WTC11 (cell line): ENCODE results near the gene DAZAP2.

Experiments used
- ATF6 ChIP-seq: sonication (generic); formaldehyde crosslinking; IDR thresholded peaks from 2 replicates; pipeline ENCODE4 v1.8.1; 2023; ENCODE audit warnings: mild to moderate bottlenecking, missing genetic modification reagents
- CTCF ChIP-seq: fragments of 200-600 bp; IDR thresholded peaks from 2 replicates; pipeline ENCODE4 v1.8.0; 2022; ENCODE audit warnings: antibody characterized with exemption
- FOXK1 ChIP-seq: sonication (generic); formaldehyde crosslinking; IDR thresholded peaks from 2 replicates; pipeline ENCODE4 v1.8.0; 2022; ENCODE audit warnings: mild to moderate bottlenecking, moderate library complexity, missing genetic modification reagents
- HMGXB4 ChIP-seq: sonication (generic); formaldehyde crosslinking; IDR thresholded peaks from 2 replicates; pipeline ENCODE4 v1.8.1; 2023; ENCODE audit warnings: mild to moderate bottlenecking, moderate library complexity, missing genetic modification reagents
- JUN ChIP-seq: sonication (generic); formaldehyde crosslinking; IDR thresholded peaks from 2 replicates; pipeline ENCODE4 v1.8.0; 2023; ENCODE audit warnings: mild to moderate bottlenecking, missing genetic modification reagents
- MXD4 ChIP-seq: fragments of 250-450 bp; sonication (Bioruptor Pico); IDR thresholded peaks from 2 replicates; pipeline ENCODE4 v1.8.0; 2021; ENCODE audit warnings: mild to moderate bottlenecking, moderate library complexity, borderline replicate concordance
- NR1H2 ChIP-seq: sonication (generic); formaldehyde crosslinking; IDR thresholded peaks from 2 replicates; pipeline ENCODE4 v1.9.0; 2021; ENCODE audit warnings: mild to moderate bottlenecking, moderate library complexity, missing genetic modification reagents
- NR2C2 ChIP-seq: sonication (generic); formaldehyde crosslinking; IDR thresholded peaks from 2 replicates; pipeline ENCODE4 v1.8.0; 2022; ENCODE audit warnings: mild to moderate bottlenecking, missing genetic modification reagents
- RORB ChIP-seq: fragments of 250-450 bp; sonication (Bioruptor Pico); IDR thresholded peaks from 2 replicates; pipeline ENCODE4 v1.9.0; 2021; ENCODE audit warnings: mild to moderate bottlenecking
- TEAD4 ChIP-seq: sonication (generic); formaldehyde crosslinking; IDR thresholded peaks from 2 replicates; pipeline ENCODE4 v1.8.0; 2022; ENCODE audit warnings: mild to moderate bottlenecking, missing genetic modification reagents
- ZSCAN18 ChIP-seq: fragments of 250-450 bp; sonication (Bioruptor Pico); IDR thresholded peaks from 2 replicates; pipeline ENCODE4 v2.1.2; 2022; ENCODE audit warnings: mild to moderate bottlenecking, moderate library complexity

- TF ChIP-seq NR2C2 (CRISPR knock-in tag) (no peak), ATF6 (no peak), RORB (CRISPR knock-in tag) (no peak), ZSCAN18 (CRISPR knock-in tag) (no peak), NR1H2 (CRISPR knock-in tag) (no peak), MXD4 (CRISPR knock-in tag) (no peak), CTCF (no peak), FOXK1 (CRISPR knock-in tag) (peak; percentile 59), JUN (no peak), TEAD4 (CRISPR knock-in tag) (no peak), HMGXB4 (CRISPR knock-in tag) (peak; percentile 94)
These were observed 31.7 kb downstream of the DAZAP2 start, which contains the start of gene SMAGP for GRCh38 chr12:51270067-51270950.
